Non-pigmented ciliary epithelial cell (primary cell): Measurements from ENCODE around the gene SLITRK2.

Source experiments
- DNase-seq: peaks from one replicate; pipeline ENCODE4 v3.0.0-alpha.2; 2010; ENCODE audit warnings: low read depth

SLITRK2 gene, protein sequence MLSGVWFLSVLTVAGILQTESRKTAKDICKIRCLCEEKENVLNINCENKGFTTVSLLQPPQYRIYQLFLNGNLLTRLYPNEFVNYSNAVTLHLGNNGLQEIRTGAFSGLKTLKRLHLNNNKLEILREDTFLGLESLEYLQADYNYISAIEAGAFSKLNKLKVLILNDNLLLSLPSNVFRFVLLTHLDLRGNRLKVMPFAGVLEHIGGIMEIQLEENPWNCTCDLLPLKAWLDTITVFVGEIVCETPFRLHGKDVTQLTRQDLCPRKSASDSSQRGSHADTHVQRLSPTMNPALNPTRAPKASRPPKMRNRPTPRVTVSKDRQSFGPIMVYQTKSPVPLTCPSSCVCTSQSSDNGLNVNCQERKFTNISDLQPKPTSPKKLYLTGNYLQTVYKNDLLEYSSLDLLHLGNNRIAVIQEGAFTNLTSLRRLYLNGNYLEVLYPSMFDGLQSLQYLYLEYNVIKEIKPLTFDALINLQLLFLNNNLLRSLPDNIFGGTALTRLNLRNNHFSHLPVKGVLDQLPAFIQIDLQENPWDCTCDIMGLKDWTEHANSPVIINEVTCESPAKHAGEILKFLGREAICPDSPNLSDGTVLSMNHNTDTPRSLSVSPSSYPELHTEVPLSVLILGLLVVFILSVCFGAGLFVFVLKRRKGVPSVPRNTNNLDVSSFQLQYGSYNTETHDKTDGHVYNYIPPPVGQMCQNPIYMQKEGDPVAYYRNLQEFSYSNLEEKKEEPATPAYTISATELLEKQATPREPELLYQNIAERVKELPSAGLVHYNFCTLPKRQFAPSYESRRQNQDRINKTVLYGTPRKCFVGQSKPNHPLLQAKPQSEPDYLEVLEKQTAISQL

DNA sequence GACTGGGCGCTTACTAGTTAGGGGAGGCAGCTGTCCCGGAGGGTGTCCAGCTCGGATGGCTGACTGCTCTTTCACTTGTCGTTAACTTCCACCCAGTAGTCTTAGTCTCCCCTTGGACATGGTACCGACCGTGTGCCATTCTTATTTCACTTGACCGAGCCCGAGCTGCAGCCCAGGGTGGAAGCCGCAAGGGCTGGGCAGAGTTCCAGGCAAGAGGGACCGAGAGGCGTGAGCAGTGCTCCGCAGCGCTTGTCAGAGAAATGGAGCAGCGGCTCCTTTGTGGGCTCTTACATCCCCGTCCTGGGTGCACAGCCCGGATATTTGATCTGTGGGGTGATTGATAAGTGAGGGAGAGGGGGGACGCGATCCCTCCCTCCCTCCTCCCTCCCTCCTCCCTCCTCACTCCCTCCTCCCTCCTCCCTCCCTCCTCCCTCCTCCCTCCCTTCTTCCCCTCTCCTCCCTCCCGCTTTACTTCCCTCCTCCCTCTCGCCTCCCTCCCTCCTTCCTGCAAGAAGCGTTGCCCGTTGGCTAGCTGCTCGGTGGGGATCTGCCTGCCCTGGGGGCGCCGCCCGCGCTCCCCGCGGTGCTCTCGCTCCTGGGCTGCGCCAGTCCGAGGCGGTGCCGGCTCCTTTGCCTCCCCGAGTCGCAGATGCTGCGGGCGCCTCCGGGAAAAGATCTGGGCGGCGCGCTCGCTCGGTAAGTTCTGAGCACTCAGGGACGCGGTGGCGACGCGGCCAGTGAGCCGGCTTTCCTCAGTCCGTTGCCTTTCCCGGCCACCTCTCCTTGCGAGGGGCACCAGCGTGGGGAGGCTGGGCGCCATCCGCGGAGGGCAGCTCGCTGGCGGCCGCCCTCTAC, at the start of gene SLITRK2:
Gene SLITRK2, plus strand, starts transcription at position 499 of the 855 bp plus-strand sequence. CDS start 4,597 bp downstream, outside the sequence.
- DNase-seq, result no peak

DNA sequence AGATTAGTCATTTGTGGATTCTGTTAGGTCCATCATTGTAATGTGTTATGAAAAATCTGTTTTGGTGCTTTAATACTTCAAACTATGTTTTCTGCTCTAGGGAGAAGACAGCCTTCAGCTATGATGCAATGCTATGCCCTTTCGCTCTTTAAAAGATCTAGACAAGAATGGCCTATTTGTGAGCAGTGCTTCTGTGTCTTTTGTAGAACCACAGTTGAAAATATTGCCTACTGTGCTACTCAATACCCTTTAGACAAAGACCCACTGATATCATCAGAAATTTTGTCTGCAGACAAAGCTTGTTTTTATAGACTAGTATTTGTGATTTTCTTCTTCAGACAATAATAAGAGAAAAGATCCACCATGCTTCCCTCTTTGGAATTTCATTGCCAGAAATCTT, 44.6 kb upstream of the SLITRK2 start:
- DNase-seq, result no peak

DNA sequence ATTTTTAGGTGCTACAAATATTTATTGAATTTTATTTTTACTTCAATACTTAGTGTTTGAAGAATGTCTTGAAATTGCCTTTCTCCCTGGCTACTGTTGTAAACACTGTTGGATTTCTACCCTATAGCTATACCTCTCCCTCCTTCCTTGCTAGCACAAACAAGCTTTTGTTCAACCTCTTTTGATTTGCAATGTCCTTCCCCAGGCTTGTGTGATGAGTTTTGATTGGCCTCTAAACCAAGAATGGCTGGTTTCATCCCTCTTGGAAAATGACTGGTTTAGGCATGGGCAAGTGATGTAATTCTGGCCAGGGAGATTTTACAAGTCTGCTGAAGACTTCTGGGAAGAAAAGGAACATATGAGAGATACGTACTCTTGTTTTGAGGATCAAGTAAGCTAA, 25.3 kb upstream of the SLITRK2 start:
- DNase-seq, result no peak

DNA sequence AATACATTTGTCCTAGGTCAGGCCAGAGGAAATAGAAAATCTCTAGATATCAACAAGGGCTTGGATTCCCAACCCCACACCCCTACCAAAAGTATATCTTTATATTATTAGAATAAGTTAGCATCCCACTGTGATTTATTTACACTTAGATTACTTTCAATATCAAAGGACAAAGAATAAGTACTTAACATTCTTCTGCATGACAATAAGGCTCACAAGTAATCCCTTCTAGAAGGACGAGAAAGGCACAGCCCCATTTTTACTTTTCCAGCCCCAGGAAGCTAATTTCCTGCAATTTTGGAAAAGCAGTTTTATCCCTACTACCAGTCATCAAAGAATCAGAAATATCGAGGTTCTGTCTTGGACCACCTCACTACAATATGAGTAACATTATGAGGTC, 14.1 kb upstream of the SLITRK2 start:
- DNase-seq, result no peak

DNA sequence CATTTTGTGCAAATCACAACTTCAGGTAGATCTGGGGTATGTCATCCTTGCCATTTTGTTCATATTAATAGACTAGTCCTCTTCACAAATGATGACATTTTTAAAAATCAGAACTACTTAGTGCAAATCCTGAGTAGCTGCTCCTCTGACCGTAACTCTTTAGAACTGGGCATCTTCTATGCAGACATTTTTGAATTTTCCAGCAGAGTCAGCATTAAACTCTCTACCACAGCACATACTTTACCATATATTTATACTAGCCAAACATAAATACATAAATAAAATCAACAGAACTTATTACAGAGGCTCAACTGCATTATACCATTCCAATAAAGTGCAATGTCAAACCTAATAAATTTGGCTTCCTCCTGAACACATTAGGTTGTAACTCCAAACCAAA, 4.5 kb upstream of the SLITRK2 start:
- no peak for DNase-seq

DNA sequence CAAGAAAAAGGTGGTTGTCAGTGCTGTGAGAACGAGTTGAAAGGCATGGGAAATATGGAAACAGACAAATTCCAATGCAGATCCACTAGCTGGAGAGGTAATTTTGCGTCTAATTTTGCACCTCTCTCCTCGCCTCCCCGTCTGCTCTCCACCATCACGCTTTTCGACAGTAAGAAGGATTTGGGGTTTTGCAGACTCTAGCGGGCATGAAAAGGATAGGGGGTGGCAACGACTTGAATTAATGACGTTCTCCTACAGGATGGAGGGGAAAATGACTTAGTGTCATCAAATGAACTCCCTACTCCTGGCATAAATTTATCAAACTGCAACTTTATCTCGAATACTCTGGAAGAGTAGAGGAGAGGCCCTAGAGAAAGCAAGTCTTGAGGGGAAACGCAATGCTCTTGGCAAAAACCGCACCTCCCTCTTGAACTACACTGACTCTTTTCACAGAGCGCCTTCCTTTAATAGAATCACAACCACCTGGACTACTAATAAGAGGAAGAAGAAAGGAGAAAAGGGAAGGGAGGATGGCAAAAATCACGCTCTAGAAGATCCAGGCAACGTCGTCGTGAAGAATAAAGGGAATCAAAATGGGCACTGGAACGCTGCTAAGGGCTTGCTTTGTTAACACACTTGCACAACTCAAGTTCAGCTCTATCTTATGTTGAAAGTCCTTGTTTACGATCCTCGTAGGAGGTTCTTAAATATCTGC, 871 bp upstream of the SLITRK2 start:
- no peak for DNase-seq

DNA sequence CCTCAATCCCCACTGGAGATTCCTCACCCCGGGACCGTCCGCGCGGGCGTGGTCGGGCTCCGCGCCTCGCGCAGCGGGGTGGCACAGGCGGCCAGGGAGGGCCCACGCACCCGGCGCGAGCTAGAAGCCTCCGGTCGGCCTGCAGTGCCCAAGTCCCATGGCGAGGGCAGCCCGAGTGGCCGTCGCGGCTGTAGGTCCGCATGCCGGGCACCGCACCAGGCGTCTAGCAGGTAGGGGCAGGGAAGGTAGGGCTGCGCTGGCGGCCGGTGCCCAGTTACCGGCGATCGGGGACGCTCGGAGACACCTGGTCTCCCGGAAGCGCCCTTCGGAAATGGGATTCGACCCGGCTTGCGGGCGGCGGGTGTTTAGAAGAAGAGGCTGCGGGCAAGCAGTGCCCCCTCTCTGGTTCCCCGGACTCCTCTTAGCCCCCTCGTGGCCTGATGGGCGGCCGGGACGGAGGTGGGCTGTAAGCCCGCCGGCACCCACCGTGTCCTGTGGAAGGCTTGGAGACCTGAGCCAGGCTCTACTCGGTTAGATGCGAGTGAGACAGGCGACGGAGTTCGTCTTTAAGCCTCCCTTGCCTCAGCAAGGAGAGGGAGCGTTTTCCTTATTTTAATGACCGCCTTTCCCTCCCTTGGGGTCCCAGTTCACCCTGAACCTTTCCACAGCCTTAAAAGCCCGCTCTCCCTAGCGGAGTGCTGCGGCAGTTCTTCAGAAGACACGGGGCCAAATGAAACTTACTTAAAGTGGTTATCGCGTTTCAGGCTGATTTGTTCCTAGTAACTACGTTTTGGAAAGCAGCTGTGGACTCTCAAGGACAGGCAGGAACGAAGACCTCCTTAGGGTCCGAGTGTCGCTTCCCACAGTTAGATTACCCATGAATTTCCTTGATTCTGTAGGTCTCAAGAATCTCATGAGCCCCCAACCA, 821 bp downstream of the SLITRK2 start:
- no peak for DNase-seq

DNA sequence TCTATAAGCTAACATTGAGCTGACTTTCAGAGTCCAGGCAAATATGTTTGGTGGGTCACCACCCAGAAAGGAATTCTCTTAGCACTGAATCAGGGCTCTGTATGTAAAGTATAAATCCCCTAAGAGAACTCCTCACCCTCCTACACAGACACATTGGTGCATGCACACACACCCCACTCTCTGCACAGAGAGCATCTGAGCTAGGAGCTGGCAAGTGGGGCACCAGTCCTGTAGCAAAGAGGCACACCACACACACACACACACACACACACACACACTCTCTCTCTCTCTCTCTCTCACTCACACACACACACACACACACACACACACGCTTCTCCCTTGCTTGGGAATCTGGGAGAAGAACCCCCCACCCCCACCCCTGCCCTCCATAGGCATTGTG, 3.2 kb downstream of the SLITRK2 start:
- DNase-seq, result no peak

DNA sequence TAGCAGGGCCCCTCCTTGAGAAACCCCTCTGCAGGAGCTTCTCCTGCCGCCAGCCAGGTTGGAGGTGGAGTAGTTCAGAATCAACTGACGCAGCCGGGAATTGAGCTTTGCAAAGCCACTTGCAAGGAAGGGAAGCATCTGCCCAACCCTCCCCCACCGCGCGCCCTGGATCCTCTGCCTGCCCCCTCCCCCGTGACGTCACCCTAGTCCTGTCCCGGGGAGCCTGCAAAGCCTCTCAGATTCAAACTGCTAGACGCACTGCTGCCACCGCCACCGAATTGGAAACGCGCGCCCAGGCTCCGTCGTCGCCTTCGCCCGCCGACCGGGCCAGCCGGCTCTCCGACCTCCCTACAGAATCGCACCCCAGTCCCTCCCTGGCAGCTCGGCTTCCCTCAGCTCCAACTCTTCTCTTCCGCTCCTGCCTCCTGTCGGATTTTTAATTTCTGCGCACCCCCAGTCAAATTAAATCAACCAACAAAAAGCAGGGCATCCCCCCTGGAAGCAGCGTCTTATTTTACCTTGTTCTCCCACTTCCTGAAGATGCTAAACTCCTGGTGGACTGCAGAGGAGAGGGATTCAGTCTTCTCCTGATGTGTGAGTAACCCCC, 3.8 kb downstream of the SLITRK2 start:
- DNase-seq, result no peak

DNA sequence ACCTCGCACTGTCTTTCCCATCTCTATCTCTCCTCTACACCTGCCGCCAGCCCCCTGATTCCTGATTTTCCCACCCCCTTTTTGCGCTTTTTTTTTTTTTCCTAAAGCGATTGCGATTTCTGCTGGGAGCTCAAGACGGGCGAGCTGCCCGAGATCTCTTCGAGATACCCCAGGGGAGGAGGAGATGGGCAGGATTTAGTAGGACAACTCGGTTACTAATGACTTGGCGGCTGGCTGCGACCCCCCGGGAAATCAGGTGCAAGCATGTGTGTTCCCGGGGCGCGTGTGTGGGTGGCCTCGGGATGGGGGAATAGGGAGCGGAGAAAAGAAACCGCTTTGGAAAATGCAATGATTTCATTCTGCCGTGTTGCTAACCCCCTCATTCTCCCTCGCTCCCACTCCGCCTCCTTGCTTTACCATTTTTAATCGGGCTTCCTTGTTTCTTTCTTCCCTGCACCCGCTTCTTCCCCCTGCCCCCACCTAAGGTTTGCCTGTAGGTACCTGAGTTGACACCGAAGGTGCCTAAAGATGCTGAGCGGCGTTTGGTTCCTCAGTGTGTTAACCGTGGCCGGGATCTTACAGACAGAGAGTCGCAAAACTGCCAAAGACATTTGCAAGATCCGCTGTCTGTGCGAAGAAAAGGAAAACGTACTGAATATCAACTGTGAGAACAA, 4.4 kb downstream of the SLITRK2 start:
- no peak for DNase-seq

DNA sequence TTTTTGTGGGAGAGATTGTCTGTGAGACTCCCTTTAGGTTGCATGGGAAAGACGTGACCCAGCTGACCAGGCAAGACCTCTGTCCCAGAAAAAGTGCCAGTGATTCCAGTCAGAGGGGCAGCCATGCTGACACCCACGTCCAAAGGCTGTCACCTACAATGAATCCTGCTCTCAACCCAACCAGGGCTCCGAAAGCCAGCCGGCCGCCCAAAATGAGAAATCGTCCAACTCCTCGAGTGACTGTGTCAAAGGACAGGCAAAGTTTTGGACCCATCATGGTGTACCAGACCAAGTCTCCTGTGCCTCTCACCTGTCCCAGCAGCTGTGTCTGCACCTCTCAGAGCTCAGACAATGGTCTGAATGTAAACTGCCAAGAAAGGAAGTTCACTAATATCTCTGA, 5.5 kb downstream of the SLITRK2 start:
- DNase-seq, result no peak

DNA sequence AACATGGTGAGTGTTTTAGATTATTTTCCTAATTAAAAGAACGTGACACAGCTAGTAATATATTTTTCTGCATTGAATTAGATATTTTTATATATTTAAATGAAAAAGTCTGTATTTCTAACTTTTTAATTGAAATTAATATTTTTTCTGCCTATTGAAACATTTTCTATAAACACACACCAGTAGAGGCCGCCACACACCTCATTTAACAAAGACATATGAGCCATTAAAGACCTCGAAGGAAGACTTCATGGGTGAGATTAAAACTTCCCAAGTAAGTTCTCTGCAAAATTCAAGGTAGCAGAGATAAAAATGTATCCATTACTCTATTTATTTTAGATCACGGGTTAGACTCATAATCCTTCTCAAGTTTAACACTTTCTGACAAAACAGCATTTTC, 8.3 kb downstream of the SLITRK2 start:
- DNase-seq, result no peak

DNA sequence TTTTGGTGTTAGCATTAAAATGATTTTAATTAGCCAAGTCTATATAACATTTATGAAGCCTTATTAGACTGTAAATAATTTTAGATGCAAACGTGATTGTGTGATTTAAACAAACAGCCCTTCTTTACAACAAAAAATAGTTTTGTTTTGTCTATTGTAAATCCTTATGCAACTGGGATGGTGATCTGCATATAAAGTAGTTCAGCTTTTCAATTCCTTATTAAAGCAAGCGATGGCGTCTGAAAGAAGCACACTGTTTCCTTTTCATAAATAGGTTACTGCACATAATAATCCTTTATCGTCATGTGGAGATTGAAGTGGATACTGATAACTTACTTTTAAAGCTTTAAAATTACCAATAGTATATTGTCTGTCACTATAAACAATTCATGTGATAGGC, 8.8 kb downstream of the SLITRK2 start:
- no peak for DNase-seq

DNA sequence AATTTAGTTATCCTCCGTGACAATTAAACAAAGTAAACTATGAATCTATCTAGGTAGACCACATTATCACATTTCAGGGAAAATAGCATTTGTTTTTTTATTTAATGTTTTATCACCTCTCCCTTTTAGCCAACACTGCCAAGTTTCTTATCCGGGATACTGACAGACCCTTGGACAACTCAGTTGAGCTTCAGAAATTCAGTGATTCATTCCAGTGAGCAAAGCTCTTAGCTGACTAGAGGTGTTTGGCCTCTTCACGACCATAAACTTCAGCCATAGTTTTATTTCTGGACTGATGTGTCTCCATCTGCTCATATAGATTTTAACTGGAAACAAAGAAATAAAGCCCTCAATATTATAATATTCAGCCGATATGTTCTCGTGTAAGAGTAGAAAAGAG, 15.2 kb downstream of the SLITRK2 start:
- no peak for DNase-seq

DNA sequence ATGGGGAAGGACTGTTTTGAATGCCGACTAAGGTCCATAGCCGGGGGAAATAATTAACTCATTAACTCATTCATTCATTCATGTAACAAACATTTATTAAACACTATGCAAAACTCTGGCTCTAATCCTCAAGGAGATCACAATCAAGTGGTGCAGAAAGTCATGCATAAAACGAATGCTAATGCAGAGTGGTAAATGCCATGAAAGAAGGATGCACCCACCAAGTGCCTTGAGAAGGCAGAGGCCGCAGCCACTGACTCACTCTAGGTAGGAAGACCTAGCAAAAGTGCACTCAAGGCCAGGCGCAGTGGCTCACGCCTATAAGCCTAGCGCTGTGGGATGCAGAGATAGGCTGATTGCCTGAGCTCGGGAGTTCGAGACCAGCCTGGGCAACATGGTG, 22.9 kb downstream of the SLITRK2 start:
- no peak for DNase-seq

DNA sequence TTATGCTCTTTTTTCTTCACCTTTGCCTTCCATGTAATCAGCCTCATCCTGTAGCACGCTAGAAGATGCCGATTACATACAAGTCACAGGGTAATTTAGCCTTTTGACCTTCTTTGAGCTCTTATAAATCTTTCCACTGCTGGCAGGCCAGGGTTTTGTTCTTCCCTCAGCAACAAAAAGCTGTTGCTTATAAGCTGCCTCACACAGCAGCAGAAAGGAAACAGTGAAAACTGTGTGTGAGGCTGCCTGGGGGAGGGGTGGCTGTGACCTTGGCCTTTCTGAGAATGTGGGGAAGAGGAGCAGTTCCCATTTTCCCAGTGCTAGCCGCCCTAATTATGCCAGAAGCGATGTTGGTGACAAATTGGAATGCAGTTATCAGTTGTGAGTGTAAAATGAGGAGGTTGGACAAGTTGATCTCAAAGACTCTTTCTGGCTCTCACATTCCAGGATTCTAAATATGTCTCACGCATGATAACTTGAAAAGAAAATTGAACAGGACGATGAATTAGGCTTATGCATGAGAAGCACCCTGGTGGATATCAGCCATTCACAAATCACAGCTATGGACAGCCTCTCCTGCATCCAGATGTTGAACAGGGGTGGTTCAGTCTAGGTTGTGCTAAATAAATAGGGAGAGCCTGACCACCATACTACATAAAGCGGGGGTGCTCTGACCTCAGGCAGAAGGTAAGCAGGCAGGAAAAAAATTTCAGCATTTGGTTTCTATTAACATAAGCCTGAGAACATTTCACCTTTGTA, 25.7 kb downstream of the SLITRK2 start:
- DNase-seq, result no peak

DNA sequence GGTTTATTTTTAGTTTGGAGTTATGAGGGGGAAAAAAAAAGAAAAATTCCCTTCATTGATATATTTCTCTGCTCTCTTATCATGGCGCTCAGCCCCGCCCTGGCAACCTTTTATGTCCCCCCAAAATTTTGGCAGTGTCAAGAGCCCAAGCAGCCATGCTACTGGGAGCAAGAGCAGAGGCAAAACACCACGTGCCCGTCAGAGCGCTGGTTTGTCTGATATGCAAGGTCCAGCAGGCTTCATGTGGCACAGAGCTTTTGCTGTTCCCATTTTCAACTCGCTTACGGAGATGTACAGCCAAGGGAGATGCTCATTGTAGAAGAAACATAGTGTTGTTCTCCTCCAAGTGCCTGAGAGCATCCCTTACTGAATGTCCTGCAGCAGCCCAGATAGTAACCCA, 27.3 kb downstream of the SLITRK2 start:
- no peak for DNase-seq

DNA sequence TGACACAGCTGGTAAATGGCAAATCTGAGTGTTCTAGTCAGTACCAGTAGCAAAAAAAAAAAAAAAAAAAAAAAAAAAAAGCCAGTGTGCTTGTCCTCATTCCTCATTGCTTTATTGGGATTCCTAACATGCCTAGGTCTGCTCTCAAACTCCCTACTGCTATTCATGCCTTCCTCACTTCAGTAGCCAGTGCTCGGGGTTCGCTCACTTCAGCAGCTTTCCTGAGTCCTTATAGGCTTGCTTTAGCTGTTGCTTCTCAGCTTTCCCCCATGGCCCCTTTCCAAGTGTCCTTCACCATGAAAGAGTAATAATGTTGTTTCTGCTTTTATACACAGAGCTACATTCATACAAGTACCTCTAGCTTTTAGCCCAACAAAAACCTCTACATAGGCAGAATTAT, 30.8 kb downstream of the SLITRK2 start:
- no peak for DNase-seq

DNA sequence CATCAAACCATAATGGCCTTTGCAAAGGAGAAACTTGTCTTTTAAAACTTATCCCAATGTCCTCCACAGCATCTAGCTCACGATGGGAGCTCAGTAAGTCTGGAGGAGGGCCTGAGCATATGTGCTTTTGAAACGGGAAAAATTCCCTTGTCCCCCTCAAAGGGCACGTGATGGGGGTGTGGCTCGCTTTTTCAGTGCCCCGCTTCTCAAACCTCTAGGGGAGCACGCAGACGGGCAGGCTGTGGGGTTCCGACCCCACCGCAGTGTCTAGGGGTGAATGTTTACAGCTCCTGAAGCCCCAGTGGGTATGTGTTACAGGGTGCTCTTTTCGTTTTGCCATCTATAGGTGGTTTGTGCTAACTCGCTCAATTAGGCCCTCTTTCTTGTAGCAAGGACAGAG, 31.2 kb downstream of the SLITRK2 start:
- no peak for DNase-seq
